ENCODE measurements around the gene S100PBP. TPM values are rescaled to one million over a fixed set of nuclear protein-coding genes. Genes with fewer than 3 reads are reported as not detected.

S100PBP gene
- total RNA-seq, 3 donors from 2014 or later (not counting 1 experiment from before 2014, with no cell fraction given), result 84.5 to 114 (median 85.5) TPM

DNA sequence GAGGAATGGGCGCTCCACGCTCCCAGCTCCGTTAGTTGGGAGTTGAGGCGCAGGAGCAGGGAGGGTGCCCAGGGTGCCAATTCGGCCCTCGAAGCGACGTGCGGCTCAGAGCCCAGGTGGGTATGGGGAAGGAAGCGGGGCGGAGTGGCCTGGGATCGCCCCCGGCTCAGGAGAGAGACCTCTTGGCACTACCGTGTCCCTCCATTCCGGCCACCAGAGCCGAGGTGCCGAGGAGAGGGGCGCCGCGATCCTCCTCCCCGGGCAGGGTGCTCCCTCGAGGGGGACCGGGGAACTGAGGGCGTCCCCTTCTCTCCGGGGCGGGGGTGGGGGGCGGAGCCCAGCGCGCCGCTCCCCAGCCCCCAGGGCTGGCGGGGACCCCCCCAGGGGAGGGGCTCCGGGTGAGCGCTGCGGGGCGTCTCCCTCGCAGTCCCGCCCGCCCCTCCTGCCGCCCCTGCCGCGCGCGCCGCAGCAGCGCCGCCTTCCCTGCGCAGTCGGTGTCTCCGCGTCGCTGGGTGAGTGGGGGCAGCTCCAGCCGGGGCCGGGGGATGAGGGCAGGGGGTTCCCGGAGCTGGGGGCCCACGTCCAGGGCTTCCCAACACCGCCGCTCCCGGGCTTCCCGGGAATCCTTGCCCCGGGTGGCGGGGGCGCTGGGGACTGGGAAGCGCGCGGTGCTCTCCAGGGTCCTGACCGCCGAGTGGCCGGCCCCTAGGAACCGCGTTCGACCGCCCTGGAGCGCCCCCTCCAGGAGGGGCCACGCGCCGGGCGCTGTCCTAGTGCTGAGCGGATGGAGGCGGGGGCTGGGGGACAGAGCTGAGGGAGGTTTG, 68.8 kb downstream of the S100PBP start, which contains the start of gene HPCA:
TSS of gene HPCA (plus strand) at position 488 of the 824 bp plus-strand sequence. CDS start 2,408 bp downstream, outside the sequence.
- intact Hi-C loops (cut with micrococcal nuclease), result no loop called here
- Mint-ChIP-seq H3K4me1 (peaks cover 0 to 10% of the 10 kb centered on the region in 2 donors), H3K36me3 (no peaks in the 10 kb centered on the region), H3K27me3 (ENCODE audit: low read depth in 2 of 2) (peaks cover 47 to 68% of the 10 kb centered on the region in 2 donors), H3K27ac (no peak within 1 kb of the TSS), H3K9me3 (no peaks in the 10 kb centered on the region), H3K4me3 (peak within 1 kb of the TSS; percentile 45)
- Histone ChIP-seq H3K4me3 (ENCODE audit: low read length) (no peak within 1 kb of the TSS), H3K27me3 (ENCODE audit: control insufficient read depth, insufficient read depth, low read length) (peaks cover 33% of the 10 kb centered on the region), H3K36me3 (ENCODE audit: control insufficient read depth, insufficient read depth, low read length) (no peaks in the 10 kb centered on the region), H3K9me3 (ENCODE audit: control insufficient read depth, insufficient read depth, low read length) (no peaks in the 10 kb centered on the region), H3K27ac (ENCODE audit: low read length) (no peak within 1 kb of the TSS), H3K4me1 (ENCODE audit: control insufficient read depth, insufficient read depth, low read length) (peaks cover 4% of the 10 kb centered on the region)
- 4% methylated on average over 79 of the region's 79 CpGs for WGBS (ENCODE audit: insufficient coverage)
- ATAC-seq, result peak; percentile 82 to 98 (median 92)
- TF ChIP-seq, protein P1, sequence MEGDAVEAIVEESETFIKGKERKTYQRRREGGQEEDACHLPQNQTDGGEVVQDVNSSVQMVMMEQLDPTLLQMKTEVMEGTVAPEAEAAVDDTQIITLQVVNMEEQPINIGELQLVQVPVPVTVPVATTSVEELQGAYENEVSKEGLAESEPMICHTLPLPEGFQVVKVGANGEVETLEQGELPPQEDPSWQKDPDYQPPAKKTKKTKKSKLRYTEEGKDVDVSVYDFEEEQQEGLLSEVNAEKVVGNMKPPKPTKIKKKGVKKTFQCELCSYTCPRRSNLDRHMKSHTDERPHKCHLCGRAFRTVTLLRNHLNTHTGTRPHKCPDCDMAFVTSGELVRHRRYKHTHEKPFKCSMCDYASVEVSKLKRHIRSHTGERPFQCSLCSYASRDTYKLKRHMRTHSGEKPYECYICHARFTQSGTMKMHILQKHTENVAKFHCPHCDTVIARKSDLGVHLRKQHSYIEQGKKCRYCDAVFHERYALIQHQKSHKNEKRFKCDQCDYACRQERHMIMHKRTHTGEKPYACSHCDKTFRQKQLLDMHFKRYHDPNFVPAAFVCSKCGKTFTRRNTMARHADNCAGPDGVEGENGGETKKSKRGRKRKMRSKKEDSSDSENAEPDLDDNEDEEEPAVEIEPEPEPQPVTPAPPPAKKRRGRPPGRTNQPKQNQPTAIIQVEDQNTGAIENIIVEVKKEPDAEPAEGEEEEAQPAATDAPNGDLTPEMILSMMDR (IDR thresholded peaks at IDR 0.05), result peak; percentile 22
- DNase-seq, result peak; percentile 56 to 59

DNA sequence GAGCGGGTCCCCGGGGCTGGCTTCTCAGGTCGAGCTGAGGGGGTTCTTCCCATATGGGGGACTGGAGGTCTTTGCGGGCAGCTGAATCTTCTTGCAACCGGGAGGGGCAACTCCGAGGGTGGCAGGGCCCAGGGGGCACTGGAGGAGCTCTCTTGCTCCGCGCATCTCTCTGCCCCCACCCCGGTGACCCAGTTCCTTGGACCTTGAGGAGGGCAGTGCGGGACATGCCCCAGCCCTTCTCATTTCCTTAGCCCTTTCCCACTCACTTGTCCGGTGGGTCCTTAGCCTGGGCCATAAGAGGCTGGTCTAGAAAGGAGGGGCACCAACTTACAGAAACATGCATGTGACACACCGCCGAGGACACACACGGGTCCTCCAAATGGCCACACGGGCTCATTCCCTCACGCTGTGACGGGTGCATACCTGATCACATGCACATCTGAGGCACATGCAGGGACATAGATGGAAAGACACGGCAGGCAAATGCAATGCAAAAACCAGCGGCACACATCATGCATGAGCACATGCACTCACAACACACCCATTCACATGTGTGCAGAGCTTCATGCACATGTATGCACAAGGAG, 69.5 kb downstream of the S100PBP start:
- ATAC-seq, result no peak
- DNase-seq, result no peak
- Mint-ChIP-seq H3K27ac (no peak overlapping the region), H3K9me3 (no peaks in the 10 kb centered on the region), H3K36me3 (no peaks in the 10 kb centered on the region), H3K27me3 (ENCODE audit: low read depth in 2 of 2) (peaks cover 53 to 69% of the 10 kb centered on the region in 2 donors), H3K4me1 (peaks cover 2 to 10% of the 10 kb centered on the region in 2 donors), H3K4me3 (no peak overlapping the region)
- H3K4me1 ChIP-seq (ENCODE audit: control insufficient read depth, insufficient read depth, low read length), result peaks cover 4% of the 10 kb centered on the region
- H3K9me3 ChIP-seq (ENCODE audit: control insufficient read depth, insufficient read depth, low read length), result no peaks in the 10 kb centered on the region
- TF ChIP-seq, protein P1 (IDR thresholded peaks at IDR 0.05), result no peak
- H3K27ac ChIP-seq (ENCODE audit: low read length), result no peak overlapping the region
- no peak overlapping the region for H3K4me3 ChIP-seq (ENCODE audit: low read length)
- 44% methylated on average over 19 of the region's 19 CpGs for WGBS (ENCODE audit: insufficient coverage)
- no peaks in the 10 kb centered on the region for H3K36me3 ChIP-seq (ENCODE audit: control insufficient read depth, insufficient read depth, low read length)
- intact Hi-C loops (cut with micrococcal nuclease), result no loop called here
- H3K27me3 ChIP-seq (ENCODE audit: control insufficient read depth, insufficient read depth, low read length), result peaks cover 39% of the 10 kb centered on the region

DNA sequence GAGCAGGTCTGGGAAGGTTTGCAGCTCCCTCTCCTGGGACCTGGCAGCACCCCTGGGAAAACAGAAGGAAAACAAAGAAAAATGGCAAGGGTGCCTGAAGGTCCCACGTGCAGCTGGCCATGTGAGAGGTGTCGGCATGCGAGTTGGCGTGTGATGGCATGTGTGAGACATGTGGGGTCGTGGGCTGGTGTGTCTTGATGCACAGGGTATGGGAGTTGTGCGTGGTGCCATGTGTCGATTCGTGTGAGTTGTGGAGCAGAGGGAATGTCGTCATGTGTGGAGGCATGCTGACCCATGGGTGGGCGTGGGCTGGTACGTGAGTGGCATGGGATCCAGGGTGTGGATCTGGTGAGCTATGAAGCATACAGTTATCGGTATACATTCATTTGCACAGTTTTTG, 70.2 kb downstream of the S100PBP start:
- intact Hi-C loops (cut with micrococcal nuclease), result no loop called here
- H3K4me3 Mint-ChIP-seq, result no peak overlapping the region
- TF ChIP-seq, protein P1 (IDR thresholded peaks at IDR 0.05), result no peak
- H3K27me3 Mint-ChIP-seq (ENCODE audit: low read depth in 2 of 2), result peaks cover 60 to 75% of the 10 kb centered on the region in 2 donors
- DNase-seq, result no peak
- H3K27ac Mint-ChIP-seq, result no peak overlapping the region
- H3K4me1 ChIP-seq (ENCODE audit: control insufficient read depth, insufficient read depth, low read length), result peaks cover 6% of the 10 kb centered on the region
- no peak overlapping the region for H3K27ac ChIP-seq (ENCODE audit: low read length)
- peaks cover 46% of the 10 kb centered on the region for H3K27me3 ChIP-seq (ENCODE audit: control insufficient read depth, insufficient read depth, low read length)
- no peaks in the 10 kb centered on the region for H3K36me3 Mint-ChIP-seq
- no peaks in the 10 kb centered on the region for H3K36me3 ChIP-seq (ENCODE audit: control insufficient read depth, insufficient read depth, low read length)
- WGBS (ENCODE audit: insufficient coverage), result 80% methylated on average over 11 of the region's 12 CpGs
- H3K9me3 Mint-ChIP-seq, result no peaks in the 10 kb centered on the region
- no peak overlapping the region for H3K4me3 ChIP-seq (ENCODE audit: low read length)
- ATAC-seq, result no peak
- H3K4me1 Mint-ChIP-seq, result peaks cover 9 to 17% of the 10 kb centered on the region in 2 donors
- no peaks in the 10 kb centered on the region for H3K9me3 ChIP-seq (ENCODE audit: control insufficient read depth, insufficient read depth, low read length)
